PC-9 (cell line): Measurements from ENCODE around the gene AKAP7. TPM values are rescaled to one million over a fixed set of nuclear protein-coding genes. Genes with fewer than 3 reads are reported as not detected.
"Not testable (repeated sequence)": the region's sequence is repeated elsewhere in the genome, so short reads cannot be mapped to it uniquely, and the experiment has no call there.

Experiments
- Bru-seq: library from RNA; stranded (reverse); fragments of 400-500 nt; gene quantifications from one replicate; lab custom pipeline; 2021; lab: Mats Ljungman, UMichigan
- BruChase-seq, 2 experiments: library from RNA; stranded (reverse); fragments of 400-500 nt; gene quantifications; one replicate each; lab custom pipeline; 2021; lab: Mats Ljungman, UMichigan
- BruUV-seq: library from RNA; stranded (reverse); fragments of 400-500 nt; replicated peaks from 2 replicates; lab custom pipeline; 2021; lab: Mats Ljungman, UMichigan
- CTCF ChIA-PET: fragments of 300-600 bp; sonication (Branson Sonifier 250); formaldehyde crosslinking; loops from one replicate; lab custom pipeline; 2022; ENCODE audit warnings: antibody characterized with exemption; lab: Charles Lee
- POLR2A ChIA-PET: fragments of 300-600 bp; sonication (Branson Sonifier 250); formaldehyde crosslinking; loops from one replicate; lab custom pipeline; 2022; ENCODE audit warnings: antibody characterized with exemption; ENCODE audit not compliant: unreplicated experiment; lab: Charles Lee
- DNase-seq, 2 experiments: peaks; one replicate each; pipeline versions ENCODE4 v3.0.0 to v3.0.0-alpha.2; 2015 to 2022; ENCODE audit warnings: mixed read lengths in 1 of 2
- H2AFZ ChIP-seq: fragments of 200-600 bp; sonication (generic); 2 replicates; pipeline ENCODE4 v1.8.1; 2017; ENCODE audit warnings: antibody characterized with exemption
- H3F3A ChIP-seq: fragments of 200-600 bp; sonication (generic); 2 replicates; pipeline ENCODE4 v1.8.1; 2017; ENCODE audit warnings: antibody characterized with exemption, mild to moderate bottlenecking, low read depth; ENCODE audit not compliant: insufficient read depth
- H3K27ac ChIP-seq: fragments of 200-600 bp; sonication (generic); 2 replicates; pipeline ENCODE4 v1.6.1; 2016; ENCODE audit warnings: mixed run types
- H3K27me3 ChIP-seq: fragments of 200-600 bp; sonication (generic); 2 replicates; pipeline ENCODE4 v1.6.1; 2016; ENCODE audit warnings: low read depth, mixed run types; ENCODE audit not compliant: insufficient read depth
- H3K36me3 ChIP-seq: fragments of 200-600 bp; sonication (generic); 2 replicates; pipeline ENCODE4 v1.6.1; 2016; ENCODE audit warnings: low read depth, mixed run types
- H3K4me1 ChIP-seq: fragments of 200-600 bp; sonication (generic); replicated peaks from 2 replicates; pipeline ENCODE4 v1.6.1; 2016; ENCODE audit warnings: mixed run types; ENCODE audit not compliant: insufficient read depth
- H3K4me2 ChIP-seq: fragments of 200-600 bp; sonication (generic); 2 replicates; pipeline ENCODE4 v1.6.1; 2017; ENCODE audit warnings: mixed run types
- H3K4me3 ChIP-seq: fragments of 200-600 bp; sonication (generic); 2 replicates; pipeline ENCODE4 v1.6.1; 2016; ENCODE audit warnings: mixed run types
- H3K79me2 ChIP-seq: fragments of 200-600 bp; sonication (generic); 2 replicates; pipeline ENCODE4 v1.6.1; 2017; ENCODE audit warnings: low read depth, mixed run types
- H3K9me2 ChIP-seq: fragments of 200-600 bp; sonication (generic); 2 replicates; pipeline ENCODE4 v1.8.1; 2017; ENCODE audit warnings: mild to moderate bottlenecking; ENCODE audit not compliant: insufficient read depth
- H3K9me3 ChIP-seq: fragments of 200-600 bp; sonication (generic); 2 replicates; pipeline ENCODE4 v1.8.1; 2016; ENCODE audit warnings: low read depth; ENCODE audit not compliant: insufficient read depth
- H4K20me1 ChIP-seq: fragments of 200-600 bp; sonication (generic); 2 replicates; pipeline ENCODE4 v1.8.1; 2017; ENCODE audit not compliant: insufficient read depth
- EZH2 ChIP-seq: fragments of 200-600 bp; sonication (generic); IDR thresholded peaks from 2 replicates; pipeline ENCODE4 v1.8.0; 2017; ENCODE audit warnings: antibody characterized with exemption, low read depth
- intact Hi-C: fragments of 100-400 bp; cut with micrococcal nuclease; formaldehyde crosslinking; loops from one replicate; pipeline ENCODE4 v1.10.0; 2022; ENCODE audit not compliant: unreplicated experiment
- long read RNA-seq: library from polyadenylated mRNA; stranded (forward); transcript quantifications from one replicate; pipeline ENCODE4 v2.0.0, GENCODE V29; 2022
- total RNA-seq: library from RNA; stranded (reverse); gene quantifications from 2 replicates; pipeline ENCODE4 v1.2.3, GENCODE V29; 2021
- TF ChIP-seq, protein P1 (sequence below): fragments of 200-600 bp; sonication (generic); conservative IDR thresholded peaks from 2 replicates; pipeline ENCODE4 v1.6.1; 2017; ENCODE audit warnings: mixed run types, antibody characterized with exemption, mild to moderate bottlenecking, moderate library complexity

AKAP7 gene
- total RNA-seq, result 3.8 and 4.5 TPM in 2 replicates
- percentile 53 among the genes with signal in this experiment for Bru-seq, nascent RNA
- BruChase-seq, experiment 1, labeled RNA remaining after a 2-hour chase, result percentile 40 among the genes with signal in this experiment
- BruChase-seq, experiment 2, labeled RNA remaining after a 6-hour chase, result percentile 36 among the genes with signal in this experiment
- long read RNA-seq, partial matches to known transcripts, result 3 of 11 reads
- long read RNA-seq, other reads (novel, unspliced or antisense), result 5 of 11 reads

GRCh38 chr6:131135244-131136020 lies at the start of gene AKAP7:
TSS of gene AKAP7 (plus strand) at chr6:131135467. CDS start at chr6:131135764, 297 bp downstream.
- H3K27me3 ChIP-seq, result no peaks in the 10 kb centered on the region; the same call in 1 of the 2 replicates
- peaks cover 7% of the 10 kb centered on the region; the same call in 1 of the 2 replicates for H3K4me1 ChIP-seq
- H3K9me2 ChIP-seq, result no peaks in the 10 kb centered on the region
- CTCF ChIA-PET, result no interaction called here
- no peaks in the 10 kb centered on the region for H3K36me3 ChIP-seq
- DNase-seq, result peak; percentile 47 to 71
- H4K20me1 ChIP-seq, result no peaks in the 10 kb centered on the region
- intact Hi-C loops, result no loop called here
- no peaks in the 10 kb centered on the region for H3K79me2 ChIP-seq
- peak within 1 kb of the TSS; percentile 96 for H2AFZ ChIP-seq
- H3K27ac ChIP-seq, result peak within 1 kb of the TSS; percentile 37; the same call in 1 of the 2 replicates
- POLR2A ChIA-PET, result no interaction called here
- peak within 1 kb of the TSS; percentile 65 for H3K4me3 ChIP-seq
- H3K9me3 ChIP-seq, result no peaks in the 10 kb centered on the region
- no peaks in the 10 kb centered on the region; the same call in none of the 2 replicates for H3F3A ChIP-seq
- peak within 1 kb of the TSS; percentile 85 for H3K4me2 ChIP-seq
- TF ChIP-seq, protein P1, sequence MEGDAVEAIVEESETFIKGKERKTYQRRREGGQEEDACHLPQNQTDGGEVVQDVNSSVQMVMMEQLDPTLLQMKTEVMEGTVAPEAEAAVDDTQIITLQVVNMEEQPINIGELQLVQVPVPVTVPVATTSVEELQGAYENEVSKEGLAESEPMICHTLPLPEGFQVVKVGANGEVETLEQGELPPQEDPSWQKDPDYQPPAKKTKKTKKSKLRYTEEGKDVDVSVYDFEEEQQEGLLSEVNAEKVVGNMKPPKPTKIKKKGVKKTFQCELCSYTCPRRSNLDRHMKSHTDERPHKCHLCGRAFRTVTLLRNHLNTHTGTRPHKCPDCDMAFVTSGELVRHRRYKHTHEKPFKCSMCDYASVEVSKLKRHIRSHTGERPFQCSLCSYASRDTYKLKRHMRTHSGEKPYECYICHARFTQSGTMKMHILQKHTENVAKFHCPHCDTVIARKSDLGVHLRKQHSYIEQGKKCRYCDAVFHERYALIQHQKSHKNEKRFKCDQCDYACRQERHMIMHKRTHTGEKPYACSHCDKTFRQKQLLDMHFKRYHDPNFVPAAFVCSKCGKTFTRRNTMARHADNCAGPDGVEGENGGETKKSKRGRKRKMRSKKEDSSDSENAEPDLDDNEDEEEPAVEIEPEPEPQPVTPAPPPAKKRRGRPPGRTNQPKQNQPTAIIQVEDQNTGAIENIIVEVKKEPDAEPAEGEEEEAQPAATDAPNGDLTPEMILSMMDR, result no peak; the same call in 1 of the 2 replicates
- TF ChIP-seq EZH2, result no peak
- no TSS peak for BruUV-seq

GRCh38 chr6:131090339-131090738 lies 44.9 kb upstream of the AKAP7 start:
- H3K79me2 ChIP-seq, H3K27ac ChIP-seq, intact Hi-C loops, DNase-seq, H3F3A ChIP-seq, H3K9me2 ChIP-seq, POLR2A ChIA-PET, H3K4me3 ChIP-seq, H2AFZ ChIP-seq, CTCF ChIA-PET, H3K4me2 ChIP-seq, H3K36me3 ChIP-seq, H4K20me1 ChIP-seq, H3K27me3 ChIP-seq, H3K4me1 ChIP-seq, BruUV-seq, H3K9me3 ChIP-seq: not testable (repeated sequence)

GRCh38 chr6:131091944-131092343 lies 43.3 kb upstream of the AKAP7 start:
- intact Hi-C loops, H3K27me3 ChIP-seq, H3K9me3 ChIP-seq, H3K27ac ChIP-seq, H3K4me3 ChIP-seq, H3K79me2 ChIP-seq, DNase-seq, POLR2A ChIA-PET, H2AFZ ChIP-seq, H3K9me2 ChIP-seq, H3K4me2 ChIP-seq, BruUV-seq, H3F3A ChIP-seq, H3K36me3 ChIP-seq, H4K20me1 ChIP-seq, CTCF ChIA-PET, H3K4me1 ChIP-seq: not testable (repeated sequence)

- DNase-seq, result no peak
- ChIA-PET POLR2A (no interaction called here), CTCF (no interaction called here)
- Histone ChIP-seq H3K4me2 (no peak overlapping the region), H2AFZ (no peak overlapping the region), H3K9me3 (no peaks in the 10 kb centered on the region), H3K27ac (no peak overlapping the region), H4K20me1 (no peaks in the 10 kb centered on the region), H3K4me1 (no peaks in the 10 kb centered on the region), H3K4me3 (no peak overlapping the region), H3K79me2 (no peaks in the 10 kb centered on the region), H3F3A (no peaks in the 10 kb centered on the region), H3K27me3 (no peaks in the 10 kb centered on the region), H3K9me2 (no peaks in the 10 kb centered on the region), H3K36me3 (no peaks in the 10 kb centered on the region)
- TF ChIP-seq, protein P1, result no peak
- no peak for TF ChIP-seq EZH2
- intact Hi-C loops, result no loop called here
- no TSS peak for BruUV-seq
These were observed 41.9 kb upstream of the AKAP7 start for GRCh38 chr6:131093334-131093733.
